T-cell (primary cell): ENCODE measurements around the gene RAET1L. TPM values are rescaled to one million over a fixed set of nuclear protein-coding genes. Genes with fewer than 3 reads are reported as not detected.

Experiments
- ATAC-seq, 4 experiments: fragments of 200-7000 bp in 3 of 4; fragments of 150-1000 bp in 1 of 4; cut with Tn5 transposase; replicated peaks in 1 of 4; 1 replicate in 3 of 4; 2 replicates in 1 of 4; pipeline ENCODE4 v1.10.0; 2021; ENCODE audit warnings: moderate library complexity in 3 of 4, mild to moderate bottlenecking in 2 of 4, moderate number of reproducible peaks in 1 of 4
- CTCF ChIA-PET, 2 donors: fragments of 300-600 bp; sonication (Branson Sonifier 250); formaldehyde crosslinking; loops; one replicate each; lab custom pipeline; 2022; ENCODE audit warnings: antibody characterized with exemption in 2 of 2; lab: Charles Lee
- POLR2A ChIA-PET, 2 donors: fragments of 300-600 bp; sonication (Branson Sonifier 250); formaldehyde crosslinking; loops; one replicate each; lab custom pipeline; 2022; ENCODE audit warnings: antibody characterized with exemption in 2 of 2; lab: Charles Lee
- DNase-seq, 35 experiments: peaks; one replicate each; pipeline versions ENCODE4 v3.0.0 to v3.0.0-alpha.2; 2013 to 2023
- H3K27ac ChIP-seq: one replicate; pipeline ENCODE4 v1.5.1; 2013; ENCODE audit warnings: low read length
- H3K27me3 ChIP-seq, 2 experiments: replicated peaks in 1 of 2; 1 replicate in 1 of 2; 2 replicates in 1 of 2; pipeline versions ENCODE4 v1.6.1 to v1.7.0; 2013; ENCODE audit warnings: low read length in 1 of 2, mixed read lengths in 1 of 2; ENCODE audit not compliant: control insufficient read depth in 2 of 2, insufficient read depth in 2 of 2; ENCODE audit errors: extremely low read depth in 1 of 2
- H3K36me3 ChIP-seq, 2 donors: 1 replicate in 1 of 2; 2 replicates in 1 of 2; pipeline versions ENCODE4 v1.6.1 to v1.7.0; 2013; ENCODE audit warnings: low read length in 1 of 2; ENCODE audit not compliant: control insufficient read depth in 2 of 2, insufficient read depth in 1 of 2; ENCODE audit errors: extremely low read depth in 1 of 2
- H3K4me1 ChIP-seq, 2 experiments: 1 replicate in 1 of 2; 2 replicates in 1 of 2; pipeline versions ENCODE4 v1.6.1 to v1.7.0; 2013; ENCODE audit warnings: low read length in 2 of 2, mixed read lengths in 1 of 2; ENCODE audit not compliant: insufficient read depth in 2 of 2, control insufficient read depth in 1 of 2; ENCODE audit errors: extremely low read depth in 1 of 2
- H3K4me3 ChIP-seq, 2 donors: 1 replicate in 1 of 2; 2 replicates in 1 of 2; pipeline versions ENCODE4 v1.5.1 to v1.7.0; 2013; ENCODE audit warnings: mild to moderate bottlenecking in 2 of 2, low read length in 1 of 2, moderate library complexity in 1 of 2; ENCODE audit not compliant: control insufficient read depth in 1 of 2; ENCODE audit errors: extremely low read depth in 1 of 2
- H3K9me3 ChIP-seq: 2 replicates; pipeline ENCODE4 v1.7.0; 2013
- H3K27ac Mint-ChIP-seq, 2 donors: one replicate each; pipeline ENCODE4 v1.8.0; 2020 to 2021; ENCODE audit warnings: mild to moderate bottlenecking in 2 of 2, mixed read lengths in 2 of 2
- H3K27me3 Mint-ChIP-seq, 2 donors: one replicate each; pipeline ENCODE4 v1.8.0; 2021 to 2022; ENCODE audit warnings: mixed read lengths in 2 of 2
- H3K36me3 Mint-ChIP-seq: one replicate; pipeline ENCODE4 v1.8.0; 2021; ENCODE audit warnings: mixed read lengths
- H3K4me1 Mint-ChIP-seq, 3 donors: one replicate each; pipeline ENCODE4 v1.8.0; 2020 to 2022; ENCODE audit warnings: mixed read lengths in 3 of 3, mild to moderate bottlenecking in 1 of 3
- H3K4me3 Mint-ChIP-seq, 3 donors: one replicate each; pipeline ENCODE4 v1.8.0; 2020 to 2022; ENCODE audit warnings: mild to moderate bottlenecking in 3 of 3, mixed read lengths in 3 of 3, moderate library complexity in 3 of 3
- H3K9me3 Mint-ChIP-seq, 3 donors: one replicate each; pipeline ENCODE4 v1.8.0; 2020 to 2022; ENCODE audit warnings: mixed read lengths in 3 of 3
- WGBS: methylation state at CpG from one replicate; pipeline ENCODE4 v1.1.5; 2013; ENCODE audit warnings: missing lambda C conversion rate; ENCODE audit not compliant: insufficient coverage; 5-methylcytosine and 5-hydroxymethylcytosine counted together
- total RNA-seq, 35 experiments: library from RNA in 6 of 35; stranded (reverse) in 6 of 35; fragments of 120-200 nt in 1 of 35; gene quantifications; one replicate each; pipeline versions ENCODE4 v1.2.1 to v1.2.4 and lab custom pipeline; 2013 to 2026

The RAET1L gene
- total RNA-seq, 5 donors from 2014 or later (not counting 1 experiment from before 2014, with no cell fraction given), result not detected

DNA sequence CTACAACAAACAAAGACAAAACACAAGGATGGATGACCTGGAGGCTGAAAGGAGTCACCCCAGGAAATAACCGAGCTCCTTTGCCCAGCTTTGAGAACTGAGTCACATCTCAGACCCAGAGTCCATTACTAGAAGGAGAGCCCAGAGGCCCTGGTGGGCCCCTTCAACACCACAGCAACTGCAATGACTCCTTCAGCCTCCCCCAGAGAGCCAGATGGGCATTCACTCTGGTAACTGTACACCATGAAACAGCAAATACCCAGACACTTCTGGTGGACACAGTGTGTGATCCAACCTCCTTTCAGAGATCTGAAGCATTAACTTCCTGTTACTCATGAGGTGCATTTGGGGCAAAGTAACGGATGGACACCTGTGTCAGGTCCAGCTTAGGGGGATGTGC is 22.6 kb downstream of the RAET1L start:
- peaks cover 7 to 51% of the 10 kb centered on the region in 2 experiments for H3K4me1 ChIP-seq
- WGBS, result no CpG with 5 or more reads among the region's 2 CpGs
- H3K4me1 Mint-ChIP-seq, result peaks cover 31 to 48% (median 44%) of the 10 kb centered on the region in 3 donors
- no peaks in the 10 kb centered on the region for H3K9me3 ChIP-seq
- H3K27ac ChIP-seq, result no peak overlapping the region
- no peak overlapping the region for H3K4me3 Mint-ChIP-seq
- H3K36me3 ChIP-seq, result no peaks in the 10 kb centered on the region
- ChIA-PET CTCF (no interaction called here), POLR2A (no interaction called here)
- H3K9me3 Mint-ChIP-seq, result no peaks in the 10 kb centered on the region
- DNase-seq (no peak), ATAC-seq (no peak)
- H3K36me3 Mint-ChIP-seq, result peaks cover 6% of the 10 kb centered on the region
- peaks cover 6 to 8% of the 10 kb centered on the region in 2 donors for H3K27me3 Mint-ChIP-seq
- no peak overlapping the region for H3K4me3 ChIP-seq
- H3K27ac Mint-ChIP-seq, result no peak overlapping the region
- H3K27me3 ChIP-seq, result peaks cover 0 to 35% of the 10 kb centered on the region in 2 experiments

DNA sequence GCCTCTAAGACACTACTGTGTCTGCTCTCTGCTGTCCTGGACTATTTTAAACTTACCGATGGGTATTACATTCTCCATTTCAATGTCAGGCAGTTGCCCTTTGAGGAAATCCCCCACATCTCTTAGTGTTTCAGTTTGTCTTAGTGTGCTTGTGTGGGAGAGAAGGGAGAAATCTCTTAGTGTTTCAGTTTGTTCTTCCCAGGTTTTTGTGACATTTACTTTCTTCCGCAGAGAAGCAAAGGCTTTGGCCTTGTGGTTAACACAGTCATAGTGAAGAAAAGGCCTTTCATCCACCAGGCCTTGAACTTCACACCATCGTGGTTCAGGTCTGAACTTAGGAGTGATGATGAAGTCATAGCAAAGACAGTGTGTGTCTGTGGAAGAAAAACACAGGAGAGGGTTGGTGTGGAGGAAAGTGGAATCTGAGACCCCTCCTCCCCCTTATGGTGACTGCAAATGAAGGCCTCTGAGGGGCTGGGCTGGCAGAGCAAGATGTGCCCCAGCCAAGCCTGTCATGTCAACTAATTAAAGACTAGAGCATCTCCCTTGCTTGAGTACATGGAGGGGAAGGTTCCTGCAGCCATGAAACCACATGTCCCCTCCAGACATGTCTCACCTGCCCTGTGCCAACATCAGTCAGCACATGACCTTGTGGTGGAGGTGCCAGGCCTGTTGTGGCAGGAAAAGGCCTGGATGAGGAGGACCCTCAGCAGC is 23.9 kb downstream of the RAET1L start:
- Histone ChIP-seq H3K27me3 (peaks cover 0 to 28% of the 10 kb centered on the region in 2 experiments), H3K36me3 (no peaks in the 10 kb centered on the region), H3K4me3 (no peak overlapping the region), H3K4me1 (peaks cover 7 to 46% of the 10 kb centered on the region in 2 experiments), H3K27ac (no peak overlapping the region), H3K9me3 (no peaks in the 10 kb centered on the region)
- POLR2A ChIA-PET, result no interaction called here
- CTCF ChIA-PET, result no interaction called here
- Mint-ChIP-seq H3K36me3 (peaks cover 6% of the 10 kb centered on the region), H3K4me3 (no peak overlapping the region), H3K27ac (peak overlapping the region; percentile 7 to 63), H3K4me1 (peaks cover 31 to 45% (median 40%) of the 10 kb centered on the region in 3 donors), H3K9me3 (no peaks in the 10 kb centered on the region), H3K27me3 (peaks cover 17% of the 10 kb centered on the region in 2 donors)
- DNase-seq (peak in 1 of 35 experiments; percentile 33), ATAC-seq (no peak)
- whole genome bisulfite sequencing, result no CpG with 5 or more reads among the region's 3 CpGs

DNA sequence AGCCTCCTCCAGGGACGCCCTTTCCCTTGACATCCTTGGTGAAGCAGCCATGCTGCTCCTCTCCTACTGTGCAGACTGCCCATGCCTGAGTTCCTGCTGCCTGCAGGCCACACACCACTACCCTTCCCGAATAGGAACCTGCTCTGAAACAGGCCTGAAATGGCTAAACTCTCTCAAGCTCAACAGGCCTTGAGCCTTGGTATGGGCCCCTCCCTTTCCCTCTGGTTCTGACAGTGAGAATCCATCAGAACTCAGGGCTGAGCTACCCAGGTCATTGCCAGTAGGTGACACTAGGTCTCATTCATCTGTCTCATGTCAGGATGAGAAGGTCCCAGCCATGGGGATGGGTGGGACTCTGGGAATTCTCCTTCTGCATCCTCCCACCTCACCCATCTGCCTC is 25.7 kb downstream of the RAET1L start:
- Histone ChIP-seq H3K4me1 (peaks cover 6 to 30% of the 10 kb centered on the region in 2 experiments), H3K27ac (no peak overlapping the region), H3K4me3 (no peak overlapping the region), H3K9me3 (no peaks in the 10 kb centered on the region), H3K36me3 (no peaks in the 10 kb centered on the region), H3K27me3 (peaks cover 2 to 34% of the 10 kb centered on the region in 2 experiments)
- WGBS, result 100% methylated on average over 2 of the region's 2 CpGs
- ChIA-PET CTCF (no interaction called here), POLR2A (interaction anchor here in 1 of 2 donors (0.5 to 0.6 kb wide), 2 partner anchors 15 to 433 kb away, joined by 3 read pairs; partner anchors contain the start of gene GINM1)
- ATAC-seq, result no peak
- Mint-ChIP-seq H3K4me3 (no peak overlapping the region), H3K9me3 (no peaks in the 10 kb centered on the region), H3K36me3 (peaks cover 6% of the 10 kb centered on the region), H3K27ac (no peak overlapping the region), H3K4me1 (peaks cover 26 to 34% (median 33%) of the 10 kb centered on the region in 3 donors), H3K27me3 (peaks cover 34 to 35% of the 10 kb centered on the region in 2 donors)
- no peak for DNase-seq

DNA sequence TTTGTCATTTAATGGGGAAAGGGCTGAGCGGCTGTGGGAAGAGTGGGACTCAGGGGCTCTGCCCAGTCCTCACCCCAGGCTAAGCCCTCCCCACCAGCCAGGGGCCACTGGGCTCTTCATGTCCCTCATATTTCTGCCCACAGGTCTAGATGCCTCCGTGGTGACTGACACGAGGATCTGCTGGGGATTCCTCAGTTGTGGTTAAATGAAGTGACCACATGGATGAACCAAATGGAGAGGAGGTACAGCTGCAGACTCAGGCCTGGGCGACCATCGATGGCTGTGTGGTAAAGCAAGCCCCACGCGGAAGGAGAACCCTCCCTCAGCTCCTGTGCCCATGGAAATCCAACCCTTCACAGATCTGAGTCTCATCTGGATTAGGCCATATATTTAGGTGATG is 29.4 kb downstream of the RAET1L start:
- peaks cover 9 to 15% of the 10 kb centered on the region in 2 experiments for H3K4me1 ChIP-seq
- POLR2A ChIA-PET, result no interaction called here
- H3K9me3 ChIP-seq, result no peaks in the 10 kb centered on the region
- Mint-ChIP-seq H3K27ac (no peak overlapping the region), H3K36me3 (peaks cover 6% of the 10 kb centered on the region), H3K27me3 (peaks cover 65 to 68% of the 10 kb centered on the region in 2 donors), H3K4me1 (peaks cover 15 to 22% (median 17%) of the 10 kb centered on the region in 3 donors), H3K4me3 (no peak overlapping the region), H3K9me3 (no peaks in the 10 kb centered on the region)
- no peak for DNase-seq
- H3K4me3 ChIP-seq, result no peak overlapping the region
- H3K27ac ChIP-seq, result no peak overlapping the region
- CTCF ChIA-PET, result no interaction called here
- no peaks in the 10 kb centered on the region for H3K36me3 ChIP-seq
- H3K27me3 ChIP-seq, result peaks cover 4 to 51% of the 10 kb centered on the region in 2 experiments
- ATAC-seq, result no peak
- no CpG with 5 or more reads among the region's 7 CpGs for WGBS

DNA sequence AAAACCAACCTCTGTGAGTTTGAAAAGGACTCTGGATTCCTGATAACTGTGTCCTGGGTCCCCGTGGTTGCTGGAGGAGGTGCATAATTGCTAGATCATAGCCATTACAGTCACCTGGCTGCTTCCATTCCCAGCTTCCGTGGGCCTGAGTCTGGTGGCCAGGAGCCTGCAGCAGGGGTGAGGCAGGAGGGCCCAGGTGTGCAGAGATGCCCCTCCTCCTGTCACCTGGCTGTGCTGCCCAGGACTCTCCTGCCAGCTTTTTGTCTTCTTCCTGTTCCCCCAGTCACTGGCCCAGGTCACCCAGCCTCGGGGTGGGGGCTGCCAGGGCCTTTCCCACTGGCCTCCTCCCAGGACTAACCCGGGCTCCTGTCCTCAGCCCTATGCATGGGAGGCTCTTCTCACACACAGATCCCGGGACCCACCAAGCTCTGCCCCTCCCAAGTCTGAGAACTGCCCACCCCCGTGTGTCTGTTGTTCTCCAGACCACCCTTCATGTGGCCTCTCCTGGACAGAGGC is 30.0 kb downstream of the RAET1L start:
- H3K27me3 Mint-ChIP-seq, result peaks cover 70 to 75% of the 10 kb centered on the region in 2 donors
- CTCF ChIA-PET, result no interaction called here
- peaks cover 6% of the 10 kb centered on the region for H3K36me3 Mint-ChIP-seq
- H3K4me1 ChIP-seq, result peaks cover 8 to 19% of the 10 kb centered on the region in 2 experiments
- no peak for DNase-seq
- H3K27ac ChIP-seq, result no peak overlapping the region
- WGBS, result 79% methylated on average over 6 of the region's 6 CpGs
- ATAC-seq, result no peak
- H3K4me3 ChIP-seq, result no peak overlapping the region
- no peak overlapping the region for H3K27ac Mint-ChIP-seq
- H3K9me3 ChIP-seq, result no peaks in the 10 kb centered on the region
- H3K36me3 ChIP-seq, result no peaks in the 10 kb centered on the region
- no peaks in the 10 kb centered on the region for H3K9me3 Mint-ChIP-seq
- H3K4me1 Mint-ChIP-seq, result peaks cover 14 to 22% (median 17%) of the 10 kb centered on the region in 3 donors
- H3K4me3 Mint-ChIP-seq, result no peak overlapping the region
- peaks cover 4 to 55% of the 10 kb centered on the region in 2 experiments for H3K27me3 ChIP-seq
- POLR2A ChIA-PET, result no interaction called here

DNA sequence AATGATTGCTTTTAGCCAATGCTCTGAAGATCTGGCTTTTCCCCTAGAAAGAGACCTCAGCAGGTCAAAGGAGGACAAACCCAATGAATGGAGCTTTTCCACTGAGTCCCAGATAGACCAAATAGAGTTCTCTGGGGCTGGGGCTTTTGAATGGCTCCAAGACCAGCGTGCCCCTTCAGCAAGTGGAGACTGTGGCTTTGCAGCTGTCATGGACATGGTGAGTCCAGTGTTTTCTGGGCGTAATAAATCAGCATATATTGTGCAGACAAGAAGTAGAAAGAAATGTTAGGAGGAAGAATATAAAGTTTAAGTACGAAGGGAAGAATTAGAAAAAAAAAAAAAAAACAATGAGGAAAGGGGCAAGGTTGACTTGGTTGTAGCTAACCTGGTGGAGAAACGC is 33.5 kb downstream of the RAET1L start:
- no peak overlapping the region for H3K27ac ChIP-seq
- Mint-ChIP-seq H3K4me1 (peaks cover 27 to 35% (median 34%) of the 10 kb centered on the region in 3 donors), H3K36me3 (peaks cover 4% of the 10 kb centered on the region), H3K9me3 (peaks cover 3 to 6% (median 6%) of the 10 kb centered on the region in 3 donors), H3K27ac (no peak overlapping the region), H3K27me3 (peaks cover 88 to 95% of the 10 kb centered on the region in 2 donors), H3K4me3 (peak overlapping the region in 2 of 3 donors; percentile 72 to 82)
- H3K4me3 ChIP-seq, result peak overlapping the region in 1 of 2 donors; percentile 79
- peaks cover 16 to 74% of the 10 kb centered on the region in 2 experiments for H3K27me3 ChIP-seq
- DNase-seq (no peak), ATAC-seq (no peak)
- CTCF ChIA-PET, result no interaction called here
- WGBS, result 25% methylated on average over 1 of the region's 4 CpGs
- H3K4me1 ChIP-seq, result peaks cover 18 to 35% of the 10 kb centered on the region in 2 experiments
- POLR2A ChIA-PET, result interaction anchor here in 1 of 2 donors (0.7 kb wide), 1 partner anchor 850 kb away, joined by 4 read pairs; no protein-coding TSS in a partner anchor
- H3K36me3 ChIP-seq, result no peaks in the 10 kb centered on the region
- no peaks in the 10 kb centered on the region for H3K9me3 ChIP-seq
